Measurements from ENCODE around the gene PLEKHM3. TPM values are rescaled to one million over a fixed set of nuclear protein-coding genes. Genes with fewer than 3 reads are reported as not detected.

PLEKHM3 gene
- total RNA-seq, 1 experiment from 2014 or later: 8.4 TPM

- intact Hi-C loops (cut with micrococcal nuclease; ENCODE audit: unreplicated experiment): no loop called here
- Histone ChIP-seq H3K4me1 (replicated peaks; ENCODE audit: insufficient read depth) (peaks cover 14% of the 10 kb centered on the region), H3F3A (ENCODE audit: insufficient read depth, low read depth) (peaks cover 7% of the 10 kb centered on the region; the same call in 1 of the 2 replicates), H3K9me2 (ENCODE audit: insufficient read depth) (no peaks in the 10 kb centered on the region), H3K79me2 (ENCODE audit: low read depth) (no peaks in the 10 kb centered on the region), H3K27ac (no peak overlapping the region), H4K20me1 (ENCODE audit: insufficient read depth) (no peaks in the 10 kb centered on the region), H3K27me3 (ENCODE audit: insufficient read depth, low read depth) (no peaks in the 10 kb centered on the region), H3K4me2 (no peak overlapping the region), H2AFZ (no peak overlapping the region), H3K4me3 (no peak overlapping the region), H3K9me3 (ENCODE audit: insufficient read depth, low read depth) (no peaks in the 10 kb centered on the region), H3K36me3 (ENCODE audit: low read depth) (no peaks in the 10 kb centered on the region)
- CTCF ChIA-PET: no interaction called here
- no TSS peak for BruUV-seq (replicated peaks)
- POLR2A ChIA-PET (ENCODE audit: unreplicated experiment): no interaction called here
- DNase-seq: no peak
- TF ChIP-seq CTCF (conservative IDR thresholded peaks at IDR 0.05) (no peak), EZH2 (IDR thresholded peaks at IDR 0.05; ENCODE audit: low read depth) (no peak)
Observed at GRCh38 chr2:208042450-208042849, 17.1 kb upstream of the PLEKHM3 start.

- H3K27ac ChIP-seq: no peak overlapping the region
- no peak overlapping the region for H3K4me3 ChIP-seq
- no peak overlapping the region for H2AFZ ChIP-seq
- no peak overlapping the region for H3K4me2 ChIP-seq
- CTCF ChIA-PET: no interaction called here
- peaks cover 16% of the 10 kb centered on the region for H3K4me1 ChIP-seq (replicated peaks; ENCODE audit: insufficient read depth)
- intact Hi-C loops (cut with micrococcal nuclease; ENCODE audit: unreplicated experiment): no loop called here
- no peaks in the 10 kb centered on the region for H3K36me3 ChIP-seq (ENCODE audit: low read depth)
- no peaks in the 10 kb centered on the region for H3K9me2 ChIP-seq (ENCODE audit: insufficient read depth)
- H4K20me1 ChIP-seq (ENCODE audit: insufficient read depth): no peaks in the 10 kb centered on the region
- DNase-seq: no peak
- peaks cover 7% of the 10 kb centered on the region; the same call in 1 of the 2 replicates for H3F3A ChIP-seq (ENCODE audit: insufficient read depth, low read depth)
- TF ChIP-seq CTCF (conservative IDR thresholded peaks at IDR 0.05): no peak
- TF ChIP-seq EZH2 (IDR thresholded peaks at IDR 0.05; ENCODE audit: low read depth): no peak
- H3K9me3 ChIP-seq (ENCODE audit: insufficient read depth, low read depth): no peaks in the 10 kb centered on the region
- H3K27me3 ChIP-seq (ENCODE audit: insufficient read depth, low read depth): no peaks in the 10 kb centered on the region
- no TSS peak for BruUV-seq (replicated peaks)
- no peaks in the 10 kb centered on the region for H3K79me2 ChIP-seq (ENCODE audit: low read depth)
- POLR2A ChIA-PET (ENCODE audit: unreplicated experiment): no interaction called here
Observed at GRCh38 chr2:208042041-208042440, 16.7 kb upstream of the PLEKHM3 start.

GRCh38 chr2:208040199-208041171, 15.2 kb upstream of the PLEKHM3 start:
- H3K27ac ChIP-seq: no peak overlapping the region
- H3K4me1 ChIP-seq (replicated peaks; ENCODE audit: insufficient read depth): peaks cover 16% of the 10 kb centered on the region
- H2AFZ ChIP-seq: no peak overlapping the region
- no peaks in the 10 kb centered on the region for H3K79me2 ChIP-seq (ENCODE audit: low read depth)
- H3K36me3 ChIP-seq (ENCODE audit: low read depth): no peaks in the 10 kb centered on the region
- H3K4me3 ChIP-seq: no peak overlapping the region
- BruUV-seq (replicated peaks): no TSS peak
- intact Hi-C loops (cut with micrococcal nuclease; ENCODE audit: unreplicated experiment): loop anchor here (1.0 kb wide), 2 partner anchors 271 to 294 kb away; partner anchors contain the start of gene FZD5
- peak; percentile 33 to 45 for DNase-seq
- H4K20me1 ChIP-seq (ENCODE audit: insufficient read depth): no peaks in the 10 kb centered on the region
- H3K4me2 ChIP-seq: no peak overlapping the region
- H3K9me3 ChIP-seq (ENCODE audit: insufficient read depth, low read depth): no peaks in the 10 kb centered on the region
- TF ChIP-seq EZH2 (IDR thresholded peaks at IDR 0.05; ENCODE audit: low read depth): no peak
- peak; percentile 57 for TF ChIP-seq CTCF (conservative IDR thresholded peaks at IDR 0.05)
- no peaks in the 10 kb centered on the region for H3K9me2 ChIP-seq (ENCODE audit: insufficient read depth)
- peaks cover 7% of the 10 kb centered on the region; the same call in 1 of the 2 replicates for H3F3A ChIP-seq (ENCODE audit: insufficient read depth, low read depth)
- ChIA-PET CTCF (interaction anchor here (0.6 to 2.3 kb wide), 3 partner anchors 66 to 294 kb away, joined by 4 to 8 read pairs (median 4); no protein-coding TSS in a partner anchor), POLR2A (ENCODE audit: unreplicated experiment) (interaction anchor here (0.6 to 0.9 kb wide), 3 partner anchors 7 to 406 kb away, joined by 3 to 8 read pairs (median 4); no protein-coding TSS in a partner anchor)
- H3K27me3 ChIP-seq (ENCODE audit: insufficient read depth, low read depth): no peaks in the 10 kb centered on the region
